SU-DHL-6 (cell line): ENCODE measurements around the gene B3GALT6.

Experiments
- EZH2phosphoT487 ChIP-seq: fragments of 200-600 bp; sonication (generic), shearing (Covaris generic); conservative IDR thresholded peaks from 2 replicates; pipeline ENCODE4 v1.6.1; 2018; ENCODE audit warnings: mild to moderate bottlenecking, antibody characterized with exemption, low read length, moderate library complexity, mixed read lengths
- TF ChIP-seq, protein P1 (sequence below): fragments of 200-600 bp; sonication (generic); IDR thresholded peaks from one replicate; pipeline ENCODE4 v1.5.1; 2017; ENCODE audit warnings: antibody characterized with exemption, mild to moderate bottlenecking, low read length, moderate library complexity; ENCODE audit not compliant: insufficient read depth, poor library complexity, severe bottlenecking

DNA sequence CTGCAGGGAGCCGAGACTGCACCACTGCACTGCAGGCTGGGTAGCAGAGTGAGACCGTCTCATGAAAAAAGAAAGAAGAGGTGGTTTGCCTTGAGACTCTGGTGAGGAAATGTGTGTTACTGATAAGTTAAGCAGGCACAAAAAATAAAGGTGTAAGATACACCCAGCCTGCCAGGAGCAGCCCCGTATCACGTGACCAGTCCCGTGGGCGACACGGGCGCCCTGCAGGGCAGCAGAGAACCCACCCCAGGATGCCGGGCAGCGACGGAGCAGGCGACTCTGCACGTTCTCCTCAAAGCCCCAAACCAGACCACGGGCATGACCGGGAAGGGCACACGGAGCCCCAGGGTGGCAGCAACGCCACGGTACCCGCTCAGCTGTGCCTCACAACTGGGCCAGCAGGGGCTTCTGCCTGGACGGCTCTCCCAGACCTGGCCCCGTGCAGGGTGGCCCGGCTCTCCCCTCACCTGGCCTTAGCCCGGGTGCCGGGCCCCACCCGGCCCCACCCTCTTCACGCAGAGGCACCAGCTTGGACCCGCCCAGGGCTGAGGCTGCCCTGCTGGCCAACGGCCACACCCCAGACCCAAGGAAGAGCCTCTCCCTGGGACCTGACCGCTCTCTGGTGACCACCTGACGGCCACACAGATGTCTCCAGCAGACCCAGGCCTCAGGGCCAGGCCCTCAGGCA lies 10.0 kb upstream of the B3GALT6 start:
- TF ChIP-seq EZH2phosphoT487: no peak
- TF ChIP-seq, protein P1, sequence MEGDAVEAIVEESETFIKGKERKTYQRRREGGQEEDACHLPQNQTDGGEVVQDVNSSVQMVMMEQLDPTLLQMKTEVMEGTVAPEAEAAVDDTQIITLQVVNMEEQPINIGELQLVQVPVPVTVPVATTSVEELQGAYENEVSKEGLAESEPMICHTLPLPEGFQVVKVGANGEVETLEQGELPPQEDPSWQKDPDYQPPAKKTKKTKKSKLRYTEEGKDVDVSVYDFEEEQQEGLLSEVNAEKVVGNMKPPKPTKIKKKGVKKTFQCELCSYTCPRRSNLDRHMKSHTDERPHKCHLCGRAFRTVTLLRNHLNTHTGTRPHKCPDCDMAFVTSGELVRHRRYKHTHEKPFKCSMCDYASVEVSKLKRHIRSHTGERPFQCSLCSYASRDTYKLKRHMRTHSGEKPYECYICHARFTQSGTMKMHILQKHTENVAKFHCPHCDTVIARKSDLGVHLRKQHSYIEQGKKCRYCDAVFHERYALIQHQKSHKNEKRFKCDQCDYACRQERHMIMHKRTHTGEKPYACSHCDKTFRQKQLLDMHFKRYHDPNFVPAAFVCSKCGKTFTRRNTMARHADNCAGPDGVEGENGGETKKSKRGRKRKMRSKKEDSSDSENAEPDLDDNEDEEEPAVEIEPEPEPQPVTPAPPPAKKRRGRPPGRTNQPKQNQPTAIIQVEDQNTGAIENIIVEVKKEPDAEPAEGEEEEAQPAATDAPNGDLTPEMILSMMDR: no peak
